WTC11 (cell line): Measurements from ENCODE around the gene CEMIP. TPM values are rescaled to one million over a fixed set of nuclear protein-coding genes. Genes with fewer than 3 reads are reported as not detected.

Experiments
- ATAC-seq: fragments of 200-7000 bp; cut with Tn5 transposase; 2 replicates; pipeline ENCODE4 v1.10.0; 2021; ENCODE audit warnings: mild to moderate bottlenecking, moderate library complexity
- CTCF ChIA-PET: fragments of 300-600 bp; sonication (Branson Sonifier 250); formaldehyde crosslinking; loops from one replicate; lab custom pipeline; 2021; ENCODE audit warnings: antibody characterized with exemption; lab: Charles Lee
- POLR2A ChIA-PET: fragments of 350-600 bp; sonication (Branson Sonifier 250); formaldehyde crosslinking; loops from one replicate; lab custom pipeline; 2021; ENCODE audit warnings: antibody characterized with exemption; lab: Charles Lee
- DNase-seq: peaks from one replicate; pipeline ENCODE4 v3.0.0; 2021; ENCODE audit warnings: low spot score
- H3K27ac Mint-ChIP-seq: 2 replicates; pipeline ENCODE4 v1.8.0; 2021; ENCODE audit warnings: mixed read lengths
- H3K27me3 Mint-ChIP-seq: 2 replicates; pipeline ENCODE4 v1.8.0; 2021; ENCODE audit warnings: low read depth, mild to moderate bottlenecking, moderate library complexity, mixed read lengths
- H3K36me3 Mint-ChIP-seq: 2 replicates; pipeline ENCODE4 v1.8.0; 2021; ENCODE audit warnings: mixed read lengths
- H3K4me1 Mint-ChIP-seq: 2 replicates; pipeline ENCODE4 v1.8.0; 2022; ENCODE audit warnings: mixed read lengths
- H3K4me3 Mint-ChIP-seq: 2 replicates; pipeline ENCODE4 v1.8.0; 2021; ENCODE audit warnings: mild to moderate bottlenecking, moderate library complexity, mixed read lengths
- H3K9me3 Mint-ChIP-seq: 2 replicates; pipeline ENCODE4 v1.8.0; 2021; ENCODE audit warnings: mixed read lengths
- CREM ChIP-seq: sonication (generic); formaldehyde crosslinking; IDR thresholded peaks from 2 replicates; pipeline ENCODE4 v1.8.1; 2022; ENCODE audit warnings: mild to moderate bottlenecking, missing genetic modification reagents, moderate library complexity
- GRHL2 ChIP-seq: fragments of 250-450 bp; sonication (Bioruptor Pico); IDR thresholded peaks from 2 replicates; pipeline ENCODE4 v1.8.0; 2022; ENCODE audit warnings: mild to moderate bottlenecking, moderate library complexity; ENCODE audit not compliant: insufficient replicate concordance, severe bottlenecking
- IRF2 ChIP-seq: sonication (generic); formaldehyde crosslinking; IDR thresholded peaks from 2 replicates; pipeline ENCODE4 v1.8.0; 2022; ENCODE audit warnings: low read depth, missing genetic modification reagents, borderline replicate concordance
- MAX ChIP-seq: sonication (generic); formaldehyde crosslinking; IDR thresholded peaks from 2 replicates; pipeline ENCODE4 v1.8.0; 2022; ENCODE audit warnings: mild to moderate bottlenecking, missing genetic modification reagents
- NFATC4 ChIP-seq: fragments of 250-450 bp; sonication (Bioruptor Pico); IDR thresholded peaks from 2 replicates; pipeline ENCODE4 v1.9.0; 2021; ENCODE audit warnings: mild to moderate bottlenecking
- NFYB ChIP-seq: sonication (generic); formaldehyde crosslinking; conservative IDR thresholded peaks from 2 replicates; pipeline ENCODE4 v1.8.0; 2022; ENCODE audit warnings: low read depth, missing genetic modification reagents
- NR2C2 ChIP-seq: sonication (generic); formaldehyde crosslinking; IDR thresholded peaks from 2 replicates; pipeline ENCODE4 v1.8.0; 2022; ENCODE audit warnings: mild to moderate bottlenecking, missing genetic modification reagents
- RORB ChIP-seq: fragments of 250-450 bp; sonication (Bioruptor Pico); IDR thresholded peaks from 2 replicates; pipeline ENCODE4 v1.9.0; 2021; ENCODE audit warnings: mild to moderate bottlenecking
- TEAD4 ChIP-seq: sonication (generic); formaldehyde crosslinking; IDR thresholded peaks from 2 replicates; pipeline ENCODE4 v1.8.0; 2022; ENCODE audit warnings: mild to moderate bottlenecking, missing genetic modification reagents
- TP53 ChIP-seq: sonication (generic); formaldehyde crosslinking; IDR thresholded peaks from 2 replicates; pipeline ENCODE4 v1.8.1; 2023; ENCODE audit warnings: mild to moderate bottlenecking, missing genetic modification reagents
- ZNF138 ChIP-seq: sonication (generic); formaldehyde crosslinking; conservative IDR thresholded peaks from 2 replicates; pipeline ENCODE4 v1.8.1; 2022; ENCODE audit warnings: mild to moderate bottlenecking, moderate library complexity, missing genetic modification reagents
- ZNF281 ChIP-seq: sonication (generic); formaldehyde crosslinking; IDR thresholded peaks from 2 replicates; pipeline ENCODE4 v1.8.0; 2023; ENCODE audit warnings: mild to moderate bottlenecking, missing genetic modification reagents
- ZNF396 ChIP-seq: fragments of 250-450 bp; sonication (Bioruptor Pico); IDR thresholded peaks from 2 replicates; pipeline ENCODE4 v1.8.0; 2021; ENCODE audit warnings: mild to moderate bottlenecking, moderate library complexity, borderline replicate concordance
- total RNA-seq: library from RNA; stranded (reverse); gene quantifications from 3 replicates; pipeline ENCODE4 v1.2.3, GENCODE V29; 2021
- TF ChIP-seq, protein P1 (sequence below): fragments of 250-450 bp; sonication (Bioruptor Pico); IDR thresholded peaks from 2 replicates; pipeline ENCODE4 v1.8.0; 2021; ENCODE audit warnings: mild to moderate bottlenecking
- TF ChIP-seq, protein P2 (sequence below): sonication (generic); formaldehyde crosslinking; conservative IDR thresholded peaks from 2 replicates; pipeline ENCODE4 v1.8.1; 2022; ENCODE audit warnings: mild to moderate bottlenecking, missing genetic modification reagents
- TF ChIP-seq, protein P3 (sequence below): sonication (generic); formaldehyde crosslinking; conservative IDR thresholded peaks from 2 replicates; pipeline ENCODE4 v1.8.1; 2023; ENCODE audit warnings: mild to moderate bottlenecking, low read depth, missing genetic modification reagents, moderate library complexity

CEMIP gene
- total RNA-seq, 1 experiment from 2014 or later: 0.87 TPM

DNA sequence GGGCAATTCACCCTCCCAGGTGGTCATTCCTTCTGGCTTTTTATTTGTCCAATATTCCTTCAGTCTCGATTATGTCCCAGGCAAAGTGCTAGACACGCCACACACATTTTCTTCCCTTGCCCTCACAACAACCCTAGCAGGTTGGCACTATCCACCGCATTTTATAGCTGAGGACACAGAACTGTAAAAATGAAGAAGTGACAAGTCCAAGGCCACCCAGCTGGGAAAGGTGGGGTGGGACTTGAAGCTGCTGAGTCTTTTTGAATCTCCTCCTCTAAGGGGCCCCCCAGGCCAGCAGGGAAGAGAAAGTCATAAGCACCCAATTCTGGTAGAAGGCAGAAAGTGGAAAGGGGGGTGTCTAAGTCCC is 60.6 kb downstream of the CEMIP start:
- Mint-ChIP-seq H3K9me3 (no peaks in the 10 kb centered on the region), H3K27ac (no peak overlapping the region), H3K4me3 (no peak overlapping the region), H3K4me1 (peaks cover 30% of the 10 kb centered on the region), H3K27me3 (no peaks in the 10 kb centered on the region; the same call in 1 of the 2 replicates), H3K36me3 (no peaks in the 10 kb centered on the region)
- ATAC-seq (no peak), DNase-seq (no peak)
- ChIA-PET POLR2A (no interaction called here), CTCF (interaction anchor here (0.5 to 2.1 kb wide), 2 partner anchors 16 to 17 kb away, joined by 3 to 6 read pairs; no protein-coding TSS in a partner anchor)
- TF ChIP-seq NFYB: no peak
- TF ChIP-seq, protein P1, sequence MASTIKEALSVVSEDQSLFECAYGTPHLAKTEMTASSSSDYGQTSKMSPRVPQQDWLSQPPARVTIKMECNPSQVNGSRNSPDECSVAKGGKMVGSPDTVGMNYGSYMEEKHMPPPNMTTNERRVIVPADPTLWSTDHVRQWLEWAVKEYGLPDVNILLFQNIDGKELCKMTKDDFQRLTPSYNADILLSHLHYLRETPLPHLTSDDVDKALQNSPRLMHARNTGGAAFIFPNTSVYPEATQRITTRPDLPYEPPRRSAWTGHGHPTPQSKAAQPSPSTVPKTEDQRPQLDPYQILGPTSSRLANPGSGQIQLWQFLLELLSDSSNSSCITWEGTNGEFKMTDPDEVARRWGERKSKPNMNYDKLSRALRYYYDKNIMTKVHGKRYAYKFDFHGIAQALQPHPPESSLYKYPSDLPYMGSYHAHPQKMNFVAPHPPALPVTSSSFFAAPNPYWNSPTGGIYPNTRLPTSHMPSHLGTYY: no peak

- H3K27me3 Mint-ChIP-seq: no peaks in the 10 kb centered on the region; the same call in 1 of the 2 replicates
- no peaks in the 10 kb centered on the region for H3K9me3 Mint-ChIP-seq
- POLR2A ChIA-PET: no interaction called here
- no peak overlapping the region for H3K4me3 Mint-ChIP-seq
- TF ChIP-seq NFATC4 (CRISPR knock-in tag) (no peak), MAX (no peak), ZNF138 (CRISPR knock-in tag) (no peak), NR2C2 (CRISPR knock-in tag) (no peak), IRF2 (CRISPR knock-in tag) (no peak), RORB (CRISPR knock-in tag) (no peak), ZNF396 (CRISPR knock-in tag) (no peak), GRHL2 (no peak), ZNF281 (CRISPR knock-in tag) (no peak), TP53 (CRISPR knock-in tag) (no peak), TEAD4 (no peak), CREM (no peak)
- TF ChIP-seq, protein P2, sequence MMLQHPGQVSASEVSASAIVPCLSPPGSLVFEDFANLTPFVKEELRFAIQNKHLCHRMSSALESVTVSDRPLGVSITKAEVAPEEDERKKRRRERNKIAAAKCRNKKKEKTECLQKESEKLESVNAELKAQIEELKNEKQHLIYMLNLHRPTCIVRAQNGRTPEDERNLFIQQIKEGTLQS (CRISPR knock-in tag): no peak
- TF ChIP-seq, protein P3, sequence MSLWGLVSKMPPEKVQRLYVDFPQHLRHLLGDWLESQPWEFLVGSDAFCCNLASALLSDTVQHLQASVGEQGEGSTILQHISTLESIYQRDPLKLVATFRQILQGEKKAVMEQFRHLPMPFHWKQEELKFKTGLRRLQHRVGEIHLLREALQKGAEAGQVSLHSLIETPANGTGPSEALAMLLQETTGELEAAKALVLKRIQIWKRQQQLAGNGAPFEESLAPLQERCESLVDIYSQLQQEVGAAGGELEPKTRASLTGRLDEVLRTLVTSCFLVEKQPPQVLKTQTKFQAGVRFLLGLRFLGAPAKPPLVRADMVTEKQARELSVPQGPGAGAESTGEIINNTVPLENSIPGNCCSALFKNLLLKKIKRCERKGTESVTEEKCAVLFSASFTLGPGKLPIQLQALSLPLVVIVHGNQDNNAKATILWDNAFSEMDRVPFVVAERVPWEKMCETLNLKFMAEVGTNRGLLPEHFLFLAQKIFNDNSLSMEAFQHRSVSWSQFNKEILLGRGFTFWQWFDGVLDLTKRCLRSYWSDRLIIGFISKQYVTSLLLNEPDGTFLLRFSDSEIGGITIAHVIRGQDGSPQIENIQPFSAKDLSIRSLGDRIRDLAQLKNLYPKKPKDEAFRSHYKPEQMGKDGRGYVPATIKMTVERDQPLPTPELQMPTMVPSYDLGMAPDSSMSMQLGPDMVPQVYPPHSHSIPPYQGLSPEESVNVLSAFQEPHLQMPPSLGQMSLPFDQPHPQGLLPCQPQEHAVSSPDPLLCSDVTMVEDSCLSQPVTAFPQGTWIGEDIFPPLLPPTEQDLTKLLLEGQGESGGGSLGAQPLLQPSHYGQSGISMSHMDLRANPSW (CRISPR knock-in tag): no peak
- H3K27ac Mint-ChIP-seq: no peak overlapping the region
- DNase-seq (no peak), ATAC-seq (no peak)
- H3K36me3 Mint-ChIP-seq: no peaks in the 10 kb centered on the region
- CTCF ChIA-PET: interaction anchor here (0.5 to 2.1 kb wide), 2 partner anchors 15 to 16 kb away, joined by 3 to 6 read pairs; no protein-coding TSS in a partner anchor
- H3K4me1 Mint-ChIP-seq: peaks cover 23% of the 10 kb centered on the region
Measured at GRCh38 chr15:80840182-80841130, 61.3 kb downstream of the CEMIP start.
